SHP77 (cell line): ENCODE measurements around the gene BCL2.
A peak's percentile ranks its signal among the peaks of the same experiment; 100 is the strongest.

Experiments
- DNase-seq, 2 experiments: peaks; one replicate each; lab custom pipeline; 2025; lab: John Stamatoyannopoulos, UW

Gene BCL2

GRCh38 chr18:63181706-63182309 lies 137.8 kb downstream of the BCL2 start:
- DNase-seq = no peak

DNA sequence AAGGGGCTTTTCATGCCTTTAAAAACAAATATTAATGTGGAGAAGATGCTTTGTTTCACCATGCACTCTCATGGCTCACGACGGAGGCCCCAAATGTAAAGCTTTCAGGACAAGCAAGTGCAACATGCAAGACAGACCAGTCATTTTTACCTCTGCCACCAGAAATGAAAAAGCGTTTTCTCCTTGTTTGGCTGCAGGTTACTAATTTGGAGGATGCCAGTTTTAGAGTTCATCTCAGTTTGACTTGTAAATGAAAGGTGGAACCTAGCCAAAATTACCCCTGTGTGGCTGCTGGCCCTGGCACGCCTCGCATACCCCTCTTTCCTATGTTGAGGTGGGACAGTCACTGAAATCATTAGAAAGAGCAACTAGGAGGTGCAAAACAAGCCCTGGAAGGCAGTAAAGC lies 138.6 kb downstream of the BCL2 start:
- DNase-seq = no peak

GRCh38 chr18:63180321-63180720 lies 139.2 kb downstream of the BCL2 start:
- DNase-seq = no peak

- DNase-seq = no peak
Observed at GRCh38 chr18:63179422-63179821, 140.1 kb downstream of the BCL2 start.

DNA sequence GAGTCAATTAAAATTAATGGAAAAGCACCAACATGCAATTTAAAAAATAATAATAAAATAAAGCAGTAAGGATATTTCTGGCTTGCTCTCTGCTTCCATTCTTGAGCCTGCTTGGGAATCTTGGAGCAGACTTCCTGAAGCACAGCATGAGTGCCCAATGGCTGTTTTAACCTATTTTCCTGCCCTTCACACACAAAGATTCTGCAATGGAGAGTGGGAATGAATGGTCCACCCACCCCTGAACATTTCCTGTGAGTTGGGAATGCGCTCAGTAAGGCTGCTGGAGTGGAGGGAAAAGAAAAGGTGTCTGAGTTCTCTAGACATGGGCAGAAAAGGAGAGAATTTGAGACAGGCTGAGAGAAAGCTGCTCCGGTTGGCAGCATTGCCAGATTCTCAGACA lies 140.6 kb downstream of the BCL2 start:
- no peak for DNase-seq

GRCh38 chr18:63177919-63178821 lies 141.4 kb downstream of the BCL2 start:
- DNase-seq = no peak

GRCh38 chr18:63177259-63177658 lies 142.3 kb downstream of the BCL2 start:
- no peak for DNase-seq

DNA sequence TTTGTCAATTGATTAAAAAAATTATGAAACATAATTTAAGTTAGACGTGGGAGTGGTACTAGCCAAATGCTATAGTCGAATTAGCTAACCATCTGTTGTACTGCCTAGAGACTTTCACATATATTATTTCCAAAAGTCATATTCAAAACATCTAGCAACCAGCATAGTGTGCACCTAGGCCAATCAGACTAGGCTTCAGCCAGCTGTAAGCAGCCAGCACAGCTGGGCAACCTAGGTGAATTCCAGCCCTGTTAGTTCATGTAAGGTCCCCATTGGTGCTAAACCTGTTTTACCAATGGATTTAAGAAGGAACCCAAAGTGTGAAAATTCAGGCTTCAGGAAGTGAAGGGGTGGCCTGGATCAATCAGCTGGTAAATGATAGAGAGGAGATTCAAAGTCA lies 144.3 kb downstream of the BCL2 start:
- DNase-seq = no peak

DNA sequence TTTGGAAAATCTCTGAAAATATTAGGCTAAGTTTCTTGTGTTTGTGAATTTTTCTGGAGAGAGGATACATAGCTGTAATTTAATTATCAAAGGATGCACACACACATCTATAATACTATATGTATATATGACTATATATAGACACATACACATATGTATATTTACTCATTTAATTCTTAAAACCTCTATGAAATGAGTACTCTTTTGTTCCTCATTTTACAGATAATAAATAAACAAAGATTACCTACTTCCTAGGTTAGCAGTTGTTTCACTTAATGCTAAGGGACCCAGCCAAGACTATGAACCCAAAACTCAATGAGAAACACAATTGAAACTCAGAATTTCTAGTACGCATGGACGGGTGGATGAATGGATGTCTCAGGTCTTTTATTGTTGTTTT lies 145.6 kb downstream of the BCL2 start:
- DNase-seq = no peak

DNA sequence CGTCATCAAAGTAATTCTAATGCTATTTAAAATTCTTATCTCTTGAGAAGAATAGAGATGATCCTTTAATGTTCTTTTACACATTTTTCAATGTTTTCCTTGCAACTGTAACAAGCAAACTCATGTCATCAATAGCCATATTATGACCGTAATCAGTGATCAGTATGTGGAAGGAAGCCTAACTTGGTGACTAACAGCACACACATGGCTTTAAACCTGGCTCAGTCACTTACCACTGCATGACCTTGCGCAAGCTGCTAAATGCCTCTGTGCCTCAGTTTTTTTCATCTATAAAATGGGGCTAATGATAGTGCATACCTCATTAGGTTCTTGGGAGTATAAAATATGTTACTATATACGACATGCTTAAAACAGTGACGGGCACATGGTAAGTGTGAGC lies 149.7 kb downstream of the BCL2 start:
- DNase-seq = no peak

DNA sequence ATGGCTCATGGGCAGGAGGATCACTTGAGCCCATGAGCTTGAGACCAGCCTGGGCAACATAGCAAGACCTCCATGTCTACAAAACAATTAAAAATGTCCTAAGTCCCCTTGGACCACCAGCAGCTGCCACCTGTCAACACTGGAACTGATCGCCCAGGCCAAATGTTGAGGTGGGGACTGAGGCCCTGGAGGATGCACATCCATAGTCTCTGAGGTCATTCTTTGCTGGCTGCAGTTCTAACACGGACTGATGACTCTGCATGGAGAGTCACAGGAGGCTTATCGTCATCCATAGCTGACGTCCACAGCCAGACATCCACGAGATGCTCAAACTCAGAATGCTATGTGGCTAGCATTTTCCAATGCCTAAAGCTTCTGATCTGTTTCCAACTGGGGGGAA lies 151.3 kb downstream of the BCL2 start:
- DNase-seq = no peak

GRCh38 chr18:63166142-63166541 lies 153.4 kb downstream of the BCL2 start:
- no peak for DNase-seq

DNA sequence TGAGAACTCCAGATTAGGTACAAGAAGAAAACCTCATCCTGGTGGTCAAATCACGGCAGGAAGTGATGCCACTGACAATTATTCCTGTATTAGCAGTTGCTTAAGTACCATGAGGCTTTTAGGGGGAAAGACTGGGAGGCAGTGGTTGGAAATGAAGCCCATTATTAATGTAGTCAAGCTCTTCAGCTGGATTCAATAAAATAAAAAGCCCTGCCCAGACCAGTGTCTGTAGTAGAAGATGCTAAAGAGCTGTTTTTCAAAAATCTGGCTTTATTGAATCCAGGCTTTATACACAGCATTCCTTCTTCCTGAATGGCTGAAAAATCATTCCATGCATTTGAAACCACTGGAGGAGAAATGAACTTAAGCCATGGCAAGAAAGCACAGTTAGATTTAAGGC lies 155.2 kb downstream of the BCL2 start:
- DNase-seq = no peak

- no peak for DNase-seq
Observed at GRCh38 chr18:63162271-63163014, 157.1 kb downstream of the BCL2 start.

- peak; percentile 22 to 50 for DNase-seq
Observed at GRCh38 chr18:63161761-63162195, 157.8 kb downstream of the BCL2 start.

DNA sequence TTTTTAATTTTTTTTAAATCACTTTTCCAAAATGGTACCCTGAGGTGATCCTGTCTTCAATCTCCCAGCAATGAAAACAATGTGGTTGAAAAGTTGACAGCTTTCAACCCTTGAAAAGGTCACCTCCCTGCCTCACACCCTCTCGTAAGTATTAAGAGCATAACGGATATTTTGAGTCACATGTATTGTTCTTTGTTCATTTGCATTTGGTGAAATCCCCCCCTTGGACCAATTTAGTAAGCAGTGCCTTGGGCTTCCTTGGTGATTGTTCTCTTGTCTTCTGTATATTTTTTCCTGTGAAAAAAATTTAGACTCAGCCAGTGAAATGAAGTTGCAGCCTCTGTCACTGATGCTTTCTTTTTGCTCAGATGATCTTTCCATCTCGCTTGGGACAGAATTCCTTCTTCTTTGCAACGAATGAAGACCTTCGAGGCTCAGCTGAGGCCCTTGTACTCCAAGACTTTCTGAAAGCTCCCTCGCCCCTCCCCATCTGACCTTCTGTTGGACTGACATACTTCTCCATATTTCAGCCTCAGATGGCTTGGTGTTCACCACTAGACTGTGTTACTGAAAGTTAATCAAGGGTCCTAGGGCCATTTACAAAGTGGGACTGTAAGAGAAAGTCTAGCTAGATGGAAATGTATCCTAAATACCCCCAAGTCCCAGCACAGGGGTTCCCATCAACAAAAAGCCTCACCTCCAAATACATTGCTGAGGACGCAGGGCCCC lies 158.4 kb downstream of the BCL2 start:
- no peak for DNase-seq

DNA sequence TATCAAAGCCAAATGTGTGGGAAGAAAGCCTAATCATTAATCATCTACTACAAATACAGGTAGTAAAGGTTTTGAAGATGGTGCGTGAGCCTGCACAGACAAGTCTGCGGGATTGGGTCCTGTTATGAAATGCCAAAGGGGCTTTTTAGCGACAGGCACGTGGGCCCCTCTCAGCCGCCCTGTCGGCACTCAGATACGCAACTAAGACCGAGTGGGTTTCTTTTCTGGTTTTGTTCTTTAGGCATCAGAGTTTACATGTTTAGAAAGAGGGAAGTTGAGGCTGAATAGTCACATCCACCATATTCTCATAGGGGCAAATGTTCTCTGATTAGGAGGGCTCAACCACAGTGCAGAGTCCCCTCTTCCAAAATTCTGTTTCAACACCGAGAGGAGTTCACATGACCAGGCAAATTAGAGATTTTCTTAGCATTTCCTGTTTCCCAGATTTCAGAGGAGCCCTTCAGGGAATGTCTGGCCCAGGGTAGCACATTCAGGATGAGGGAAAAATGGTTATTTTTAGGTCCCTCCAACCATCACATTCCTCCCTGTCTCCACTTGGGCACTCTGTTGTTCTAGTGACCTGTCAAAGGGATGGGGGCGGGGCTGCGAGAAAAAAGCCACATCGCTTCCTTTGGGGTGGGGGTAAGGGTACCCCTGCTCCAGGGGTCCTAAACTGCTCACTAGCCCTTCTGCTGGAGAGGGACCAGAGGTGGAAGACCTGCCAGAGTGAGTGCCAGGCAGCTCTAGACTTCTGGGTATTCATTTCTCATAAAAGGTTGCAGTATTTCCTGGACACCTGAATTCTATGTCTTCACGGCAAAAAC lies 159.2 kb downstream of the BCL2 start:
- DNase-seq = no peak

- DNase-seq = no peak
Observed at GRCh38 chr18:63159590-63159989, 160.0 kb downstream of the BCL2 start.

- no peak for DNase-seq
Observed at GRCh38 chr18:63158676-63159291, 160.8 kb downstream of the BCL2 start.

DNA sequence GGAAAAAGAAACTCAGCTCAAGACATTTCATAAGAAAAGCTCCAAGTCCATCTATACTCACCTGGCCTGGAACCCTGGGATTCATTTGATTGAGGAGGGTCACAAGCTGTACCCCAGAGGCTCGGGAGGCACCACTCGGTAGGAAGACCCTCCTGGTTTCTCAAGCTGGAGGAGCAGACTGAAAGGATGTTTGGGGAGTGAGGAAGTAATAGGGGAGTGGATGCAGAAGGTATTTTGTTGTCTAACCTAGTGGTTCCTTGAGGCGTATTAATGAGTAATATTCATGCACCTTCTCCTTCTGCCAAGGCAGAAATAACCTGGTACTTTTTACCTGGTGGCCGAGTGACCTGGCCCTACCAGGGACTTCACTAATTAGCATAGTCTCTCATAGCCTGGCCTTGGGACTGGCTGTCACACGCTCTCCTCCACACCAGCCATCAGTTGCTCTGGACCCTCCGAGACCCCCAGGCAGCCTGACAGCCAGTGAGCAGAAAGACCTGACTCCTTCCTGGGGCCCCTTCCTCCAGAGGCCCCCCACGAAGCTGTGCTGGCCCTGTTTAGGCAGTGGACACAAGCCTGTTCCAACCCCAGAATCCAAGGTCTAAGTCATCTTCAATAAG lies 161.4 kb downstream of the BCL2 start:
- no peak for DNase-seq
